H1 (cell line): ENCODE measurements around the gene PRDM1. TPM values are rescaled to one million over a fixed set of nuclear protein-coding genes. Genes with fewer than 3 reads are reported as not detected.

ENCODE experiments used
- ASH2L ChIP-seq: fragments of 200-600, 300-600 bp; sonication (generic); IDR thresholded peaks from one replicate; pipeline ENCODE4 v1.7.1; 2017; ENCODE audit warnings: low read length
- CBX8 ChIP-seq: fragments of 300-800, 300-1000 bp; sonication (generic); IDR thresholded peaks from 2 replicates; pipeline ENCODE4 v1.7.1; 2016; ENCODE audit warnings: low read depth, low read length, borderline replicate concordance
- CEBPB ChIP-seq: IDR thresholded peaks from 2 replicates; pipeline ENCODE4 v1.6.1; 2012; ENCODE audit warnings: low read depth, low read length
- CHD2 ChIP-seq: IDR thresholded peaks from 2 replicates; pipeline ENCODE4 v1.6.1; 2012; ENCODE audit warnings: low read length, improper control_type of control experiment
- CTCF ChIP-seq, 3 experiments: IDR thresholded peaks; 1 replicate in 2 of 3; 2 replicates in 1 of 3; pipeline versions ENCODE4 v1.5.1 to v1.6.1; 2011; ENCODE audit warnings: low read length in 3 of 3, mild to moderate bottlenecking in 3 of 3, inconsistent platforms in 2 of 3, low read depth in 1 of 3, moderate library complexity in 1 of 3; ENCODE audit not compliant: insufficient read depth in 1 of 3; ENCODE audit errors: control extremely low read depth in 1 of 3
- GTF2F1 ChIP-seq: IDR thresholded peaks from 2 replicates; pipeline ENCODE4 v1.6.1; 2012; ENCODE audit warnings: low read depth, low read length, improper control_type of control experiment, borderline replicate concordance
- HDAC6 ChIP-seq: IDR thresholded peaks from one replicate; pipeline ENCODE4 v1.7.1; 2012; ENCODE audit warnings: low read depth, mild to moderate bottlenecking, inconsistent platforms, low read length, moderate library complexity
- KDM4A ChIP-seq: IDR thresholded peaks from one replicate; pipeline ENCODE4 v1.7.1; 2012; ENCODE audit warnings: low read depth, mild to moderate bottlenecking, moderate library complexity, low read length, inconsistent platforms; ENCODE audit not compliant: severe bottlenecking
- MAFK ChIP-seq: IDR thresholded peaks from 2 replicates; pipeline ENCODE4 v1.6.1; 2012; ENCODE audit warnings: low read depth, mild to moderate bottlenecking, improper control_type of control experiment, low read length
- PHF8 ChIP-seq: fragments of 200-600 bp; sonication (generic); conservative IDR thresholded peaks from 2 replicates; pipeline ENCODE4 v1.7.1; 2012; ENCODE audit warnings: low read depth, mild to moderate bottlenecking, inconsistent platforms, low read length, moderate library complexity
- POLR2A ChIP-seq, 2 experiments: IDR thresholded peaks; 1 replicate in 1 of 2; 2 replicates in 1 of 2; pipeline ENCODE4 v1.6.1; 2011; ENCODE audit warnings: low read depth in 2 of 2, low read length in 2 of 2, mild to moderate bottlenecking in 2 of 2; ENCODE audit errors: control extremely low read depth in 1 of 2
- RAD21 ChIP-seq, 2 experiments: IDR thresholded peaks in 1 of 2; conservative IDR thresholded peaks in 1 of 2; 2 replicates each; pipeline ENCODE4 v1.6.1; 2011; ENCODE audit warnings: low read depth in 2 of 2, low read length in 2 of 2, improper control_type of control experiment in 1 of 2, inconsistent platforms in 1 of 2, mild to moderate bottlenecking in 1 of 2, moderate library complexity in 1 of 2
- RXRA ChIP-seq: IDR thresholded peaks from 2 replicates; pipeline ENCODE4 v1.6.1; 2011; ENCODE audit warnings: low read depth, mild to moderate bottlenecking, low read length, moderate library complexity; ENCODE audit not compliant: insufficient read depth
- SAP30 ChIP-seq: fragments of 300-600 bp; sonication (generic); IDR thresholded peaks from 2 replicates; pipeline ENCODE4 v1.7.1; 2012; ENCODE audit warnings: low read length, moderate library complexity, mild to moderate bottlenecking, inconsistent platforms; ENCODE audit not compliant: insufficient read depth, insufficient replicate concordance
- SIRT6 ChIP-seq: IDR thresholded peaks from one replicate; pipeline ENCODE4 v1.7.1; 2012; ENCODE audit warnings: low read length, inconsistent platforms
- SP4 ChIP-seq: IDR thresholded peaks from 2 replicates; pipeline ENCODE4 v1.6.1; 2012; ENCODE audit warnings: low read length, inconsistent platforms
- SRF ChIP-seq: IDR thresholded peaks from 2 replicates; pipeline ENCODE4 v1.6.1; 2011; ENCODE audit warnings: mild to moderate bottlenecking, low read depth, low read length, moderate library complexity
- SUZ12 ChIP-seq: fragments of 200-600 bp; sonication (generic); IDR thresholded peaks from 2 replicates; pipeline ENCODE4 v1.6.1; 2012; ENCODE audit warnings: mild to moderate bottlenecking, inconsistent platforms, low read length, moderate library complexity, mixed read lengths
- TAF1 ChIP-seq: IDR thresholded peaks from 2 replicates; pipeline ENCODE4 v1.6.1; 2011; ENCODE audit warnings: mild to moderate bottlenecking, low read depth, low read length
- TBP ChIP-seq: IDR thresholded peaks from 2 replicates; pipeline ENCODE4 v1.6.1; 2011; ENCODE audit warnings: low read depth, low read length, improper control_type of control experiment
- YY1 ChIP-seq: IDR thresholded peaks from 2 replicates; pipeline ENCODE4 v1.6.1; 2011; ENCODE audit warnings: low read depth, mild to moderate bottlenecking, low read length
- polyA plus RNA-seq, 7 experiments: library from polyadenylated mRNA; depleted of rRNA in 3 of 7; stranded (reverse) in 5 of 7; unstranded in 2 of 7; fragments of >200 nt in 5 of 7; fragments of 200-250 nt in 2 of 7; gene quantifications; 1 replicate in 5 of 7; 2 replicates in 1 of 7; 4 replicates in 1 of 7; pipeline versions ENCODE4 v1.2.1 to v1.2.3, GENCODE V29; 2011 to 2013; ENCODE audit warnings: missing spikeins in 2 of 7, mixed read lengths in 2 of 7
- total RNA-seq: library from RNA; stranded (reverse); fragmentation: NEBNext Ultra II Directional; extraction: Animal tissue kit (Norgen Biotek cat#: 25700); gene quantifications from 2 replicates; pipeline ENCODE4 v1.2.1, GENCODE V29; 2021

The PRDM1 gene
- total and polyA plus RNA-seq, 2 of the 8 experiments (the other 6 are each of a cell fraction or from before 2014, with no cell fraction given): 0.21 to 0.74 TPM

GRCh38 chr6:106085984-106086813 lies at the start of gene PRDM1 (continued):
- TF ChIP-seq RAD21 (IDR thresholded peaks at IDR 0.05 in 1 of 2, conservative IDR thresholded peaks at IDR 0.05 in 1 of 2; ENCODE audit: low read depth in 2 of 2, low read length in 2 of 2) (peak; percentile 52 to 65), ASH2L (peak; percentile 62), HDAC6 (no peak), YY1 (no peak), KDM4A (peak; percentile 57), GTF2F1 (no peak), MAFK (no peak), RXRA (no peak), SRF (no peak), POLR2A (IDR thresholded peaks at IDR 0.05; ENCODE audit: control extremely low read depth in 1 of 2, low read depth in 2 of 2, low read length in 2 of 2) (no peak), TBP (no peak), SAP30 (no peak), SUZ12 (peak; percentile 38; the same call in 1 of the 2 replicates), CTCF (IDR thresholded peaks at IDR 0.05; ENCODE audit: control extremely low read depth in 1 of 3, insufficient read depth in 1 of 3, low read depth in 1 of 3, low read length in 3 of 3) (peak; percentile 25 to 45 (median 45); a peak in 3 of 4 replicates), TAF1 (no peak), SIRT6 (no peak), CBX8 (no peak), PHF8 (0 out of 2 replicates have a peak, but pooled peaks have one; percentile 22), SP4 (no peak), CHD2 (no peak), CEBPB (no peak)
